NCI-H1105 (cell line): ENCODE data around the gene TFDP2.

Experiments
- DNase-seq: peaks from one replicate; lab custom pipeline; 2025; lab: John Stamatoyannopoulos, UW

Gene TFDP2

DNA sequence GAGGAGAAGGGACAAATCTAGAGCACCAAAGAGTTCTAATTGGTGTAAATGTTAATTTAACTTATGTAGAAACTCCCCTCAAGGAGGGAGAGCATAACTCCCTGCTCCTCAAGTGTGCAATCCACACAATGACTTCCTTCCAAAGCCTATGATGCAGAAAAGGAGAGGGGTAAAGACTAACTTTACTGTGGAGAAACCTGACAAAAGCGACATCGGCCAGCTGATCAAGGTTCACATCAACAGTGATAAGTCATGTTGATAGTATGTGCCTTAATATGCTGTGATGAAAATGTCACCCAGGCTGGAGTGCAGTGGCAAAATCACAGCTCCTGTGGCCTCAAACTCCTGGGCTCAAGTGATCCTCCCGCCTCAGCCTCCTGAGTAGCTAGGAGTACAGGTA lies 76.5 kb downstream of the TFDP2 start:
- no peak for DNase-seq

DNA sequence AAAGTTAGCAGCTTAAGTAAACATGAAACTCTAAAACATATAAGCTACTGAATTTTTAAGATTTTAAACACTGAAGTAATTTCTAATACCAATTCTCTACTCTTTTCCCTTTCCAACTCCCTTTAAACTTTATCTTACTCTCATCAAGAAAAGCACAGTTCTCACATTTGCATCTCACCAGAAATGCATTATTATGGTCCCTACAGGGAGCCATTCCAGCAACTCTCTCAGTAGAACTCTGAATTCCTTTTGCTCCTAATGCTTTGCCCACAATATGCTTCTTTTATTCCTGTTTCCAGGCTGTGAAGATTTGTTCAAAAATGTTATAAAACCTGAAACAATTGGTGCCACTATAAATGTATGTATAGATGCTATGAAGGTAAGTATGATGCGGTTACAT lies 83.4 kb downstream of the TFDP2 start:
- DNase-seq = no peak

DNA sequence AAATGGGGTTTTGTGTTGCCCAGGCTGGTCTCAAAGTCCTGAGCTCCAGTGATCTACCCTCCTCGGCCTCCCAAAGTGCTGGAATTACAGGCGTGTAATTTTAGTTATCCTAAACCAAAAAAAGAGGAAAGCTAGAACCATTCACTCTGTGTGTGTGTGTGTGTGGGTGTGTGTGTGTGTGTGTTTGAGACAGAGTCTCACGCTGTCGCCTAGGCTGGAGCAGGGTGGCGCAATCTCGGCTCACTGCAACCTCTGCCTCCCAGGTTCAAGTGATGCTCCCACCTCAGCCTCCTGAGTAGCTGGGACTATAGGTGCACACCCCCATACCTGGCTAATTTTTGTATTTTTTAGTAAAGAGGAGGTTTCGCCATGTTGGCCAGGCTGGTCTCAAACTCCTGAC lies 84.0 kb downstream of the TFDP2 start:
- no peak for DNase-seq

DNA sequence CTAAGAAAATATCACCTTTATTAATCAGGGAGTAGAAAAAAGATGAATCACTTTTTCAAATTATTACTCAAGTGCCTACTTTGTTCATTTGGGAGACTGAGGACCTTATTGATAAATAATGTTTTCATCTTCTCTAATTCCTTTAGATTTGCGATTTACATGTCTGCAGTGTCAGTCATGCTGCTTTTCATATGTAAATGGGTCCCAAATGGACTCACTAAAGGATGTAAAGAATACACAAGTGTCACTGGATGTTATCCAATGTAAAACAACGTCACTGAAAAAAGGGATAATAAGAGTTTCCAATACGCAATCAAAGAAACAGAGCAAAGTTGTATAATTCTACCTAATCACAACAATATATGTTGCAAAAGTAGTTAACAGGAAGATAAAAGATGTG lies 84.9 kb downstream of the TFDP2 start:
- no peak for DNase-seq

DNA sequence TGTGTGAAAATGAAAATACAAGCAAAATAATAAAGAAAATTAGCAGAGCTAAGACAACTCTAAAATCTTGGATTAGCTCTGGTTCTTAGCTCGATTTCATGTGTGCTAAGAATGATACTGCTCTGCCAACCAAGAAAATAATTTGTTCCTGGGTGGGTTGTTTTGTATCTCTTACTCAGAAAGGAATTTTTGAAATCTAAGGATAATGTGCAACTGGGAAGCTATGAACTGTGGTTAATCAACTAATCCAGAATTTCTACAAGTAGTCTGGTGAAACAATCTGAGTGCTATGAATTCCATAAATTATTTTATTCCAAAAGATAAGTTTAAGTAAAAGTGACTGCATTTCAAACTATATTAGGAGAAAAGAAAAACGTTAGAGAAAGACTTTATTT lies 92.0 kb downstream of the TFDP2 start:
- no peak for DNase-seq

DNA sequence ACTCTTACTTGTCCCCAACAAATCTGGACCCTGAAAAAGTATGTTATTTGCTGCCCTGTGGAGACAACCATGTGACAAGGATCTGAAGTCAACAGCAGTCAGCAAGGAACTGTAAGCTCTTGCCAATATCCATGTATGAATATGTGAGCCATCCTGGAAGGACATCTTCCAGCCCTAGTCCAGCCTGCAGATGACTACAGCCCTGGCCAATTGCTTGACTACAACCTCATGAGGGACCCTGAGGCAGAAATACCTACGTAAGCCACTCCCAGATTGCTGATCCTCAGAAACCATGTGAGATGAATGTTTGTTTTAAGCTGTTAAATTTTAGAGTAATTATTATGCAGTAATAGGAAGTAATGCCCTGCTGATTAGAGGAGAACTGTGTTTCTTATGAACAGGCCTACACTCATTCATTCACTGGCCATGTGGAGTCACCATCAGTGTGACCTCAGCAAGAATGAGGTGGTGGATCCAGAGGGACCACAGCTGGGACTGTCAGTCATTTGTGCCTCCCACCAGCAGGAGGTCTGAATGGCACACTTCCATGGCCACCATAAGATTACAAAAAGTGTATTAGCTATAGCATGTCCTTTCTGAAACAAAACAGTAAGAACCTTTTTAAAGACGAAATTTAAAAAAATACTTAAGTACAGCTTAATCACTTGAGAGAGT lies 92.6 kb downstream of the TFDP2 start:
- no peak for DNase-seq

DNA sequence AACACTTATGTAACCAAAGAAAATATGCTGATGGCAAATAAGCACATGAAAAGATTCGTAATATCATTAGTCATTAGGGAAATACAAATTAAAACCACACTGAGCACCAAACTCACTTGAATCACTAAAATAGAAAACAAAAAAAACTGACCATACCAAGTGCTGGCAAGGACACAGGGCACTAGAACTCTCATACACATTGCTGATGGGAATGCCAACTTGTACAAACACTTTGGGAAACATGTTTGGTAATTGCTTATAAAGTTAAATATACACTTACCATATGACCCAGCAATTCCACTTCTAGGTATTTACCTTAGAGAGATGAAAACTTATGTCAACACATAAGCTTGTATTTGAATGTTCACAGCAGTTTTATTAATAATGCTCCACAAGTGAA lies 95.5 kb downstream of the TFDP2 start:
- no peak for DNase-seq

DNA sequence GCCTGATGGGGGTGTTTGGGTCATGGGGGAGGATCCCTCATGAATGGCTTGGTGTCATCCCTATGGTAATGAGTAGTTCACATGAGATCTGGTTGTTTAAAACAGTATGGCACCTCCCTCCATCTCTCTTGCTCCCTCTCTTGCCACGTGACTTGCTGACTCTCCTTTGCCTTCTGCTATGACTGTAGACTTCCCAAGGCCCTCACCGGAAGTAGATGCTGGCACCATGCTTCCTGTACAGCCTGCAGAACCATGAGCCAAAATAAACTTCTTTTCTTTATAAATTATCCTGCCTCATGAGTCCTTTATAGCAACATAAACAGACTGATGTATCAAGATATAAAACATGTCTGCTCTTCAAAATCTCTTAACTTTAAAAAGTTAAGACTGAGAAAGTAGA lies 96.1 kb downstream of the TFDP2 start:
- no peak for DNase-seq

DNA sequence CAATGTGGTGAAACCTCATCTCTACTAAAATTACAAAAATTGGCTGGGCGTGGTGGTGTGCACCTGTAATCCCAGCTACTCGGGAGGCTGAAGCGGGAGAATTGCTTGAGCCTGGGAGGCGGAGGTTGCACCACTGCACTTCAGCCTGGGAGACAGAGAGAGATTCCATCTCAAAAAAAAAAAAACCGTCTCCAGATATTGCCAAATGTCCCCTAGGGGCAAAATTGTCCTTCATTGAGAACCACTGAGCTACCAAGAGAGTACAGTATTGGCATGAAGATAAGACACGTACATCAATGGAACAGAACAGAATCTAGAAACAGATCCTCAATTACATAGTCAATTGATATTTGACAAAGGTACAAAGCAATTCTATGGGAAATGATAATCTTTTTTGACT lies 98.0 kb downstream of the TFDP2 start:
- DNase-seq = no peak

DNA sequence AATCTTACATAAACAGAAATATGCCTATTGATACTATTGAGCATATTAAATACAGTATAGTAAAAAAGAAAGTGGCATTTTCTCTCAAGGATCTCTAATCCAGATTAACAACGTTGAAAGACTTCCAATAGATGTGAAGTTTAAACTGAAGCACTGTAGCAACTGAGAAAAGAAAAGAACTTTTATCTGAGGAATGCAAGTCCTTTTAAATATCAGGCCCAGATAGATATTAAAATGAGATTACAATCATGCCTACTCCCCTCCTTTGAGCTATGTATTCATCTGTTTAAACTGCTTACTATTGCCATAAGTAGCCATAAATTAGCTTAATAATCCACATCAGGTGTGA lies 102.3 kb downstream of the TFDP2 start:
- DNase-seq = no peak

DNA sequence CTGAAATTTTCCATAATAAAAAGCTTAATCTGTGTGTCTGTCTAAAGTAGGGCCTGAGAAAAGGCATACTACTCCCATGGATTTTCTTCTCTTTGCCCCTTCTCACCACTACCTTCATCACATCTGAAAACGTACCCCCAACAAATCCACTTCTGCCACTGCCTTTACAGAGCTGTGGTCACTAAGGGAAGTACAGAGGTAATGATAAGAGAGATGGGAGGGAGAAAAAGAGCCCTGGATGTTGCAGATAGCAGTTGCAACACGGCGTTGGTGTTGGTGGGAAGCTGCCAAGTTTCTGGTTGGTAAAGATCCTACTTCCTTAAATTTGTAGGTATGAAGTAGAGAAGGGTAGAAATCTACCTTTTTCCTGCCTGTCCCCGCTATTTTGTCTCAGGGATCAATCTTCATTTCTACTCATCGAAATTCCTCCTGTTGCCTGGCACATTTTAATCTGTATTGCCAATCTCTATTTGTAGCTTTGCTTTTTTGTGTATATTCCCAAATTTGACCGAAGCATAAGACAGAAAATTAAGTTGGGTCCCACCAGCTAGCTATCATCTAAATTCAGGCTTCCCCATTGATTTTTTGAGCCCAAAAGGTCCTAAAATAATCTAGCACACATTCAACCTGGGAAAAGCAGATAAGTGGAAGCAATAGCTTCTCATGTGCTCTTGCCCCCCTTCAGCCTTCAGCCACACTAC lies 102.9 kb downstream of the TFDP2 start:
- DNase-seq = no peak

DNA sequence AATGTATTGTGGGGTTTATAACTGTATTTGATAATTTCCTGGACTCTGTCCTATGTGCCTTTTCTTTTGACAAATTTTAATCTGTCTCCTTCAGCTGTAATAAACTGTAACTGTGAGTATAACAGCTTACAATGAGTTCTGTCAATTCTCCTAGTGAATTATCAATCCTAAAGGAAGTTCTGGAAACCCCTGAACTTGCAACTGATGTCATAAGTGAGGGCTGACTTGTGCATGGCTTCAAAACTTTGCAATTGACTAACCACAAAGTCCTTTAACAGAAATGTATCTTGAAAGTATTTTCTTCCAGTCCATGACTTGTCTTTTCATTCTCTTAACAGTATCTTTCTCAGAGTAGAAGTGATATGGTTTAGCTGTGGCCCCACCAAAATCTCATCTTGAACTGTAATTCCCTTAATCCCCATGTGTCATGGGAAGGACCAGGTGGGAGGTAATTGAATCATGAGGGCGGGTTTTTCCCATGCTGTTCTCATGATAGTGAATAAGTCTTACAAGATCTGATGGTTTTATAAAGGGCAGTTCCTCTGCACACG lies 108.3 kb downstream of the TFDP2 start:
- DNase-seq = no peak

DNA sequence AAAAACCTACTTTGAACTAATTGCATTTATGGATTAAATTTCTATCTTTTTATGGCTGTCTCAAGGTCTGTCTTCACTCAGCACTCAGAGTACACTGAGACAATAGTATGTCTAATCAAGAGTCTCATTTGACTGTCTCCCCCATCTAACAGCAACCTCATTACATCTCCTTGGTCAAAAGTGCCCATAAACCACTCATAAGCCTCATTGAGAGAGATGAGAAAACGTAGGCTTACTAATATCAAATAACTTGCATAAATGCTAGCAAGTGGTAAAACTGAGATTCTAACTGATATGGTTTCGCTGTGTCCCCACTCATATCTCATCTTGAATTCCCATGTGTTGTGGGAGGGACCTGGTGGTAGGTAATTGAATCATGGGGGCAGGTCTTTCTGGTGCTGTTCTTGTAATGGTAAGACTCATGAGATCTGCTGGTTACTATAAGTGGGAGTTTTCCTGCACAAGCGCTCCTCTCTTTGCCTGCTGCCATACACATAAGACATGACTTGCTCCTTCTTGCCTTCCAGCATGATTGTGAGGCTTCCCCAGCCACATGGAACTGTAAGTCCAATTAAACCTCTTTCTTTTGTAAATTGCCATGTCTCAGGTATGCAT lies 113.9 kb downstream of the TFDP2 start:
- DNase-seq = no peak

DNA sequence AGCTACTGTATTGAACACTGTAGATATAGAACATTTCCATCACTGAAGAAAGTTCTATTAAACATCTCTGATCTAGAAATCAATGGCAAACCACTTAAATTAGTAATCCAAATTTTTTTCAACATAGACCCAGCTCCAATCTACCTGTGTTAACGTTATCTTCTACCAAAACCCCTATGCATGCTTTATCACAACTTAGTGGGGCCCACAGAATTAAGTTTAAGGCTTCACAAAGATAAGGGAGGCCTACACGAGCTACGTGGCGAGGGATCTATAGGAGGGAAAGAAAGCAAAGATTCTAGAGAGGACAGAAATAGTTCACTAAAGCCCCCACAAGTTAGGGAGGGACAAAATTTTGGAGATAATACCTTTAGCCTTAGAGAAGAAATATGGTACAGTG lies 116.1 kb downstream of the TFDP2 start:
- no peak for DNase-seq

DNA sequence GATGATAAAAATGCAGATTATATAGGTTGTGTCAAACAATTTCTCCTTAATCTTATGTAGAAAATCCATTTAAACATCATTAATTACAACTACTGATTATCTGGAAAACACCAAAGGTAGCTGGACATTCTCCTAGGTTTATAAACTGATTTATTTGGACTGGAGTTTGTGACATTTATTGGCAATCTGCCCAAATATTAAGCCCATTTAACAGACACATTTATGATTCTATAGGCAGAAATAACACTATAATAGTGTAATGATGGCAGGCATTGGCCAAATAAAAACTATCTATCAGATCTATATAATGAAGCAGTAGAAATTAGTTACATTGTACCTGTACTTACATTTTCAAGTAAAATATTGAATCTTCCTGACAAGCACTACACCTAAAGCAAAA lies 117.8 kb downstream of the TFDP2 start:
- no peak for DNase-seq

DNA sequence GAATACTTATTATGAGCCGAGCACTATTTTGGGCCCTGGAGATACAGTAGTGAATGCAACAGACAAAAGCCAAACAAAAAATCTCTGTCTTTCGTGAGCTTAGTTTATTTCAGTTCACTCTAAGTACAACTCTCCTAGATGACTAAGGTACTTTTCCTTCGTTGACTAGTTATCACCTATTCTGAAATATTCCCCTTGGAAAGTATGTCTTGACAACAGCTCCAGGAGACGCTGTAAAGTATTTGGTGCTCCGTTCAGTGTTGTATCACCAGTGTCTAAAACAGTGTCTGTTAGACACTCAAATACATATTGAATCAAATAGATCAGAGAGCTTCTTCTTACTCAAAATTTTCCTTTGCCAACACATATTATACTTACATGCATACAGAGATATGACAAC lies 119.6 kb downstream of the TFDP2 start:
- DNase-seq = no peak

DNA sequence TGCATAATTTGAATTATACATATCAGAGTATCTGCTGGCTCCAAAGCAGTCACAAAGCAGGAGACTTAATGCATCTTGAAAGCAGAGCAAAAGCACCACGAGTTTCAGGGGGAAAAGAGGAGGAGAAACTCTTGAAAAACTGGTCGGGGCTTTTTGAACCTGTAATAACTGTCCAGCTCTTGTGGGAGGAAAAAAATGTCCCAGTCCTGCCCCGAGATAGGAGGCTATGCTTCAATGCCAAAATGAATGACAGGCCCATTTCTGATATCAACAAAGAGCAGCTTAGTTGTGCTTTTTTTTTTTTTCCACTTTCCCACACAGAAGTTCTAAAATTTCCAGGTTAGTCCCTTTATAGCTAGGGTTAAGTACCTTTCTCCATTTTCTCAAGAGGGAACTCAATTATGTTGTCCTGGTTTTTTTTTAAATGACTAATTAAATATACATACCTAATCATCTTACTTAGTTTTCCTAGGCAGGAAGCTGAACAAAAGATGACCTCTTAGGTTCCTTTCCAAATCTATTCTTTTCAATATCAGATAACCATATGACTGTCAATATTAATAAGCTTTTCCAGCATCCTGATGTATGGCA lies 120.2 kb downstream of the TFDP2 start:
- DNase-seq = peak; percentile 15

DNA sequence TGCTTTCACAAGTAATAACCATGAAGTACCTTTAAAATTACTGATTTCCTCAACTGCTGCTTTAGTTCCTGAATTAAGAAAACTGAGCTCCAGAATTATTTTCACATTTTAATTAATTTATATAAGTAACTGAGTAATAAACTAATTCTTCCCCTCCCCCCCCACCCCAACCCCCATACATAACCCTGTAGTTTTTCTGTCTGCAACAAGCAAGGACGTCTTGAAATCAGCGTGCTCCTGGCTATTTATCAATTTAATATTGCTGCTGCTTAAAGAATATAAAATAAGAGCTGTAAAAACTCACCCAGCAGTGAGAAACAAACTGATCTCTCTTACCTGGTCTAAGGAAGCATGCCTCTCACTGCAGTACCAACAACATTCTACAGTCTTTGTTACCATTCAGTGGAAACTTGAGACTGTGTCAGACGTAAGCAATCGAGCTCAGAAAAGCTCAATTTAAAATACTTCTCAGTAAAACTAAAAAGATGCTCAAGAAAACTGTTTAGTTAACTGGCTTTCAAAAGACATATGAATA lies 121.0 kb downstream of the TFDP2 start:
- DNase-seq = peak; percentile 80

DNA sequence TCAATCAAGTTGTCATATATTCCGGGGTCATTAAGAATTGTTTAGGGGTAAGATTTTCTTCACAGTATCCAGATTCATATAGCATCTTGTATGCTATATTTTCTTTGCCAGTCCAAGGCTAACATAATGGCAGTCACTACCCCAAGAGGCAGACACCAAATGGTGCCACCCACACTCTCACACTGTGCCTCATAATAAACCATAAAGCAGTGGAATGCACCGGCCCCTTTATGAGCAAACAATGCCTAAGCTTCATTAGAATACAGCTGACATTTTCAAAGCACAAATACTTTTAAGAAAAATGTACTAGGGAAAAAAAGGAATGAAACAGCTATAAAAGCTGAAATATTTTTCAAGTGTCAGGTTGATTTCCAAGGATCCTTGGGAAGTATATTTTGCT lies 121.6 kb downstream of the TFDP2 start:
- DNase-seq = peak; percentile 84

DNA sequence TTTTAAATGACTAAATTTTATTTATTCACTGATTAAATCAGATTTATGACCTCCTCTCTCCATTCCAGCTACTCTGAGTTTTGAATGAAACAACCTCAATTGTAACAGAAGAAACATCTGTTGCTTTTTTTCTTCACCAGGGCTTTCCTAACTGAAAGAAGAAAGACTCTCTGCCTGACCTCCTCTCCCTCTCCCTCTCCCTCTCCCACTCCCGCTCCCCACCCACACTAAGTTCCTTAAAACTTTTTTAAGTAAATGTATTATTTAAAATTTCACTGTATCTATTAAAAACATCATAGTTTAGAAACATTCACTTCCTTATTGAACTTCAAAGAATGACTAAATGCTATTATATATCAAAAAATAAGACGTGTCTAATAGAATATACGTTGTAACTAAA lies 122.0 kb downstream of the TFDP2 start:
- no peak for DNase-seq

DNA sequence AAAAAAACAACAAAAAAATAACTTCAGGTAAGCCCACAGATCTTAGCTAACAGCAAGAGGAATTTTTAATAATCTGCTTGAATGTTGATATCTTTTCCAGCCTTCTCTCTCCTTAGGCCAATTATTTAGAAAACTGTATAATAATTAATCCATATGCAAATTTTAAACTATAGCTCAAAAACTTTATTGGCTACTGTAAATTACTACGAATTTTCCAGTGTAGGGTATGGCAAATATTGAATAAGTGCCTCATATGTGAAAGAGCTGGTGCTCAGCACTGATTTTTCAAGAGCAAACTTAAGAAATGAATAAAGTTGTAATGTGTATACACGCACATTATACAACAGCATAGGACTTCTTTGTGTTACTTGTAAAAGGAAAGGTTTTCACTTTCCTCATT lies 123.0 kb downstream of the TFDP2 start:
- DNase-seq = no peak

DNA sequence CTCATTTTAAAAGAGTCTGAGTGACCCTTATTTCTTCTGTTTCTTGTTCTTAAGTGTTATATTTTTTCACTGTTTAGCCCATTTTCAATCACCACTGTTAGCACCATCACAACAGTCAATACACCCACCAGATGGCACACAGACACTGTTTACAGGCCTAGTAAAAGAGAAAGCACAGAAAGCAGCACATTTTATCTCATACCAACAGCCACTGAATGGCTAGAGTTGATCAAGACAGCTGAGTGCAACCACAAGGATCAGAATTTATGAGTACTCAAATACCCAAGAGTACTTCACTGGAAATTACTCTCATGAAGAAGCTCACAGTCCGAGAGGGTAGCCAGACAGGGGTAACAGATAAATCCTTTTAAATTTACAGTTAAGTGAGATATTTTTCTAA lies 127.0 kb downstream of the TFDP2 start:
- no peak for DNase-seq

DNA sequence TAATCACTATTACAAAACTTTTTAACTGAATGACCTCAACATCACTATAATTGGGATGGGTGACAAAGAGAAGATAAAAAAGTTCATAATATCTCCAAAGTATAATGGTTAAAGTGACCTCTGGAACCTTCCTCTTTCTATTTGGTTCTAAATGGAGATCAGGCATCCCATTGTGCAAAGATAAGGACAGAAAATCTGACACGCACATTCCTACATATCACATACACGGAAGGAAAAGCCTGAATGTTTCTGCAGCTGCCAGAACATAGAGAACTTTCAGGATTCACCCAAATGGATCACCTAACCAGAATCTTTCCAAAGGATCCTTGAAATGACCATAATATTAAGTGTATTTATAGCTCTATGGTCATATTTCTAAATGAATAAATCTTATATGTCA lies 128.2 kb downstream of the TFDP2 start:
- DNase-seq = no peak
